Measurements from ENCODE around the gene CHRM1.
A peak's percentile ranks its signal among the peaks of the same experiment; 100 is the strongest.

Gene CHRM1

DNA sequence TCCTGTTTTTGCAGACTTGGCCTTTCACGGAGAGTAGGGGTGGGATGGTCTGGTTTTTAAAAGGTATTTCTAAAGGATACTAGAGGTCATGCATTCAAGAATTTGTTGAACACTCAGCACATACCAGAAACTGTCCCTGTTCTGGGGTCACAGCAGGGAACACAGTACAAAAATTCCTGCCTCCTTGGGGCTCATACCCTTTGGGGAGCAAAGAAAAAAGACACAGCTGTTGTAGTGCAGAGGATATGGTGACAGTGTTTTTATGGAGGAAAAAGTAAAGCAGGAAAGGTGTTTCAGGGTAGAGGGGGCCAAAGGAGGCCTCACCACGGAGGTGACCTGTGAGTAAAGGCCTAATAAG lies 32.1 kb downstream of the CHRM1 start:
- no peaks in the 10 kb centered on the region for H3K27me3 ChIP-seq (ENCODE audit: control insufficient read depth in 5 of 5, insufficient read depth in 4 of 5, low read length in 5 of 5)
- peaks cover 2 to 59% (median 53%) of the 10 kb centered on the region in 5 donors for H3K36me3 ChIP-seq (ENCODE audit: control insufficient read depth in 5 of 5, insufficient read depth in 5 of 5, low read length in 5 of 5)
- H3K4me3 ChIP-seq (ENCODE audit: low read depth in 1 of 5, low read length in 5 of 5), result no peak overlapping the region
- H3K4me1 ChIP-seq (ENCODE audit: control insufficient read depth in 5 of 5, insufficient read depth in 5 of 5, low read length in 5 of 5), result peaks cover 0 to 34% (median 23%) of the 10 kb centered on the region in 5 donors
- H3K9me3 ChIP-seq (ENCODE audit: control insufficient read depth in 5 of 5, low read length in 5 of 5), result no peaks in the 10 kb centered on the region
- no peak overlapping the region for H3K9ac ChIP-seq (ENCODE audit: low read length in 5 of 5)
- H3K27ac ChIP-seq (ENCODE audit: low read depth, low read length), result no peak overlapping the region

DNA sequence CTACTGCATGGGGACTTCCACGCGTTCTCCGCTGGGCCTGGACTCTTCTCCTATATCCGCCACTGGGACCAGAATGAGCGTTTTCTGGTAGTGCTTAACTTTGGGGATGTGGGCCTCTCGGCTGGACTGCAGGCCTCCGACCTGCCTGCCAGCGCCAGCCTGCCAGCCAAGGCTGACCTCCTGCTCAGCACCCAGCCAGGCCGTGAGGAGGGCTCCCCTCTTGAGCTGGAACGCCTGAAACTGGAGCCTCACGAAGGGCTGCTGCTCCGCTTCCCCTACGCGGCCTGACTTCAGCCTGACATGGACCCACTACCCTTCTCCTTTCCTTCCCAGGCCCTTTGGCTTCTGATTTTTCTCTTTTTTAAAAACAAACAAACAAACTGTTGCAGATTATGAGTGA lies 32.8 kb downstream of the CHRM1 start:
- Histone ChIP-seq H3K27me3 (ENCODE audit: control insufficient read depth in 5 of 5, insufficient read depth in 4 of 5, low read length in 5 of 5) (no peaks in the 10 kb centered on the region), H3K4me3 (ENCODE audit: low read depth in 1 of 5, low read length in 5 of 5) (no peak overlapping the region), H3K27ac (ENCODE audit: low read depth, low read length) (no peak overlapping the region), H3K9me3 (ENCODE audit: control insufficient read depth in 5 of 5, low read length in 5 of 5) (no peaks in the 10 kb centered on the region), H3K36me3 (ENCODE audit: control insufficient read depth in 5 of 5, insufficient read depth in 5 of 5, low read length in 5 of 5) (peaks cover 8 to 66% (median 60%) of the 10 kb centered on the region in 5 donors), H3K9ac (ENCODE audit: low read length in 5 of 5) (no peak overlapping the region), H3K4me1 (ENCODE audit: control insufficient read depth in 5 of 5, insufficient read depth in 5 of 5, low read length in 5 of 5) (peaks cover 0 to 41% (median 30%) of the 10 kb centered on the region in 5 donors)

DNA sequence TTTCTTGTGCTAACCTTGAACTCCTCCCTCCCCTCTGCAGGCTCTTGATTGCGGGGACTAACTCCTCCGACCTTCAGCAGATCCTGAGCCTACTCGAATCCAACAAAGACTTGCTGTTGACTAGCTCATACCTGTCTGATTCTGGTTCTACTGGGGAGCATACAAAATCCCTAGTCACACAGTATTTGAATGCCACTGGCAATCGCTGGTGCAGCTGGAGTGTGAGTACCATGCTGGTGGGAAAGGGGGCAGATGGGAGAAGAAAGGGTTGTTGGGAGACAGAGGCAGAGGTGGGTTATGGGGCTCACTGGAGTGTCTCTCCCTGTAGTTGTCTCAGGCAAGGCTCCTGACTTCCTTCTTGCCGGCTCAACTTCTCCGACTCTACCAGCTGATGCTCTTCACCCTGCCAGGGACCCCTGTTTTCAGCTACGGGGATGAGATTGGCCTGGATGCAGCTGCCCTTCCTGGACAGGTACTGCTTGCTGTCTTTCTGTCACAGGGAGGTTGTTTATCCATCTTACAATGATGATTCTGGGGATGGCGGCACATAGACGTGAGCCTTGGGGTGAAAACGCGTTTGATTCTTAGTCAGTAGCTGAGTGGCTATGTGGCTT lies 35.9 kb downstream of the CHRM1 start:
- Histone ChIP-seq H3K4me1 (ENCODE audit: control insufficient read depth in 5 of 5, insufficient read depth in 5 of 5, low read length in 5 of 5) (peaks cover 7 to 57% (median 44%) of the 10 kb centered on the region in 5 donors), H3K9me3 (ENCODE audit: control insufficient read depth in 5 of 5, low read length in 5 of 5) (no peaks in the 10 kb centered on the region), H3K36me3 (ENCODE audit: control insufficient read depth in 5 of 5, insufficient read depth in 5 of 5, low read length in 5 of 5) (peaks cover 12 to 75% (median 69%) of the 10 kb centered on the region in 5 donors), H3K27ac (ENCODE audit: low read depth, low read length) (no peak overlapping the region), H3K4me3 (ENCODE audit: low read depth in 1 of 5, low read length in 5 of 5) (no peak overlapping the region), H3K27me3 (ENCODE audit: control insufficient read depth in 5 of 5, insufficient read depth in 4 of 5, low read length in 5 of 5) (no peaks in the 10 kb centered on the region), H3K9ac (ENCODE audit: low read length in 5 of 5) (peak overlapping the region in 1 of 5 donors; percentile 3)

DNA sequence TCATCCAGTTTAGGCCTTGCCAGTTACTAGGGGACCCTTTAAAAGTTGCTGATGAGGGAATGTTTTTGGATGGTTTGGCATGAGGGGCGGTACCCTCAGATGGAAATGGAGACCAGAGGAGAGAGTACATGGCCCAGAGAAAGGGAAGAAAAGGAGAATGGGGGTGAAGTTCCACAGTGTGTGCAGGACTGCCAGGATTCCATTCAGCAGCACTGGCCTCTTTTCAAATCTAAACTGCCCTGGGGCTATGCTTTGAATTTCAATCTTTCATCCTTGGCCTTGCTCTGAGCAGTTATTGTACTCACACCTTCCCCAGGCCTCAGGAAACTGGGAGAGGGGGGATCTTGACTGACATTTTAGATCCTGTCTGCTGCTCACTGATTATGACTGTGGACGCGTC lies 37.5 kb downstream of the CHRM1 start:
- Histone ChIP-seq H3K4me3 (ENCODE audit: low read depth in 1 of 5, low read length in 5 of 5) (no peak overlapping the region), H3K27ac (ENCODE audit: low read depth, low read length) (peak overlapping the region; percentile 98), H3K36me3 (ENCODE audit: control insufficient read depth in 5 of 5, insufficient read depth in 5 of 5, low read length in 5 of 5) (peaks cover 12 to 61% (median 60%) of the 10 kb centered on the region in 5 donors), H3K27me3 (ENCODE audit: control insufficient read depth in 5 of 5, insufficient read depth in 4 of 5, low read length in 5 of 5) (no peaks in the 10 kb centered on the region), H3K9me3 (ENCODE audit: control insufficient read depth in 5 of 5, low read length in 5 of 5) (no peaks in the 10 kb centered on the region), H3K9ac (ENCODE audit: low read length in 5 of 5) (peak overlapping the region in 3 of 5 donors; percentile 41 to 88 (median 60)), H3K4me1 (ENCODE audit: control insufficient read depth in 5 of 5, insufficient read depth in 5 of 5, low read length in 5 of 5) (peaks cover 13 to 57% (median 49%) of the 10 kb centered on the region in 5 donors)

DNA sequence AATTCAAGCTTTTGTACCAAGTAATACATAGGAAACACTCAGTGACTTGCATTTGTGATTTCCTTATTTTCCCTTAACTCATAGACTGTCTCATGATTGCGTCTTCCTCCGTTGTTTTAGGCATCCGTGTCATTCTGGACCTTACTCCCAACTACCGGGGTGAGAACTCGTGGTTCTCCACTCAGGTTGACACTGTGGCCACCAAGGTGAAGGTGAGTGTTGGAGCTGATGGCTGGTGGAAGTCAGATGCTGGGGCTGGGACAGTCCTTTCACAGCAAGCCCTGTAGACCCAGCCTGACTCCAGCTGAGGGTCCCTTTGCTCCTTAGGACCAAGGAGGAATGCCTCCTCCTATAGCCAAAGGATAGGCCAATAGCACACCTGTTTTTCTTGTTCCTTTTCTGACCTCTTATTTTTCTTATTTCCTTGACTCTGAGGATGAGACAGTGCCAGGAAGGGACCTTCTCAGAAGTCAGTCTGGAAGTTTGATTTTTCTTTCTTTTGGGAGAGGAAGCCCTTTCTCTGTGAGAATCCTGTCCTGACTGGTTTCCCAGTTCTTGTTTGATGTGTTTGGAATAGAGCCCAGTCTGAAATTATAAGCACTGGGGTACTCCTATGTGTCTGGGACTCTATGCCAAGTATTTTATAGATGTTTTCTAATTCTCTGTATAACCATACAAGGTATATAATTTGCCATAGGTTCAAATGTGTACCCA lies 38.2 kb downstream of the CHRM1 start:
- Histone ChIP-seq H3K36me3 (ENCODE audit: control insufficient read depth in 5 of 5, insufficient read depth in 5 of 5, low read length in 5 of 5) (peaks cover 12 to 54% (median 53%) of the 10 kb centered on the region in 5 donors), H3K9me3 (ENCODE audit: control insufficient read depth in 5 of 5, low read length in 5 of 5) (no peaks in the 10 kb centered on the region), H3K27ac (ENCODE audit: low read depth, low read length) (peak overlapping the region; percentile 98), H3K9ac (ENCODE audit: low read length in 5 of 5) (peak overlapping the region; percentile 60 to 88 (median 86)), H3K4me1 (ENCODE audit: control insufficient read depth in 5 of 5, insufficient read depth in 5 of 5, low read length in 5 of 5) (peaks cover 13 to 57% (median 48%) of the 10 kb centered on the region in 5 donors), H3K4me3 (ENCODE audit: low read depth in 1 of 5, low read length in 5 of 5) (peak overlapping the region; percentile 90 to 100 (median 99)), H3K27me3 (ENCODE audit: control insufficient read depth in 5 of 5, insufficient read depth in 4 of 5, low read length in 5 of 5) (no peaks in the 10 kb centered on the region)

DNA sequence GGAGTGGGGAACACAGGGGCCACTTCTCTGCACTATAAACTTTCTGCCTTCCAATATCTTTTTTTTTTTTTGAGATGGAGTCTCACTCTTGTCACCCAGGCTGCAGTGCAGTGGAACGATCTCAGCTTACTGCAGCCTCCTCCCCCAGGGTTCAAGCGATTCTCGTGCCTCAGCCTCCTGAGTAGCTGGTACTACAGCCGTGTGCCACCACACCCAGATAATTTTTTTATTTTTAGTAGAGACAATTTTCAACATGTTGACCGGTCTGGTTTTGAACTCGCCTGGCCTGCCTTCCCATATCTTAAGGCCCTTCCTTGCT lies 38.8 kb downstream of the CHRM1 start:
- Histone ChIP-seq H3K4me3 (ENCODE audit: low read depth in 1 of 5, low read length in 5 of 5) (peak overlapping the region; percentile 90 to 100 (median 99)), H3K27me3 (ENCODE audit: control insufficient read depth in 5 of 5, insufficient read depth in 4 of 5, low read length in 5 of 5) (no peaks in the 10 kb centered on the region), H3K4me1 (ENCODE audit: control insufficient read depth in 5 of 5, insufficient read depth in 5 of 5, low read length in 5 of 5) (peaks cover 13 to 57% (median 48%) of the 10 kb centered on the region in 5 donors), H3K9me3 (ENCODE audit: control insufficient read depth in 5 of 5, low read length in 5 of 5) (no peaks in the 10 kb centered on the region), H3K9ac (ENCODE audit: low read length in 5 of 5) (peak overlapping the region; percentile 86 to 99 (median 88)), H3K36me3 (ENCODE audit: control insufficient read depth in 5 of 5, insufficient read depth in 5 of 5, low read length in 5 of 5) (peaks cover 12 to 49% (median 47%) of the 10 kb centered on the region in 5 donors), H3K27ac (ENCODE audit: low read depth, low read length) (peak overlapping the region; percentile 98)

DNA sequence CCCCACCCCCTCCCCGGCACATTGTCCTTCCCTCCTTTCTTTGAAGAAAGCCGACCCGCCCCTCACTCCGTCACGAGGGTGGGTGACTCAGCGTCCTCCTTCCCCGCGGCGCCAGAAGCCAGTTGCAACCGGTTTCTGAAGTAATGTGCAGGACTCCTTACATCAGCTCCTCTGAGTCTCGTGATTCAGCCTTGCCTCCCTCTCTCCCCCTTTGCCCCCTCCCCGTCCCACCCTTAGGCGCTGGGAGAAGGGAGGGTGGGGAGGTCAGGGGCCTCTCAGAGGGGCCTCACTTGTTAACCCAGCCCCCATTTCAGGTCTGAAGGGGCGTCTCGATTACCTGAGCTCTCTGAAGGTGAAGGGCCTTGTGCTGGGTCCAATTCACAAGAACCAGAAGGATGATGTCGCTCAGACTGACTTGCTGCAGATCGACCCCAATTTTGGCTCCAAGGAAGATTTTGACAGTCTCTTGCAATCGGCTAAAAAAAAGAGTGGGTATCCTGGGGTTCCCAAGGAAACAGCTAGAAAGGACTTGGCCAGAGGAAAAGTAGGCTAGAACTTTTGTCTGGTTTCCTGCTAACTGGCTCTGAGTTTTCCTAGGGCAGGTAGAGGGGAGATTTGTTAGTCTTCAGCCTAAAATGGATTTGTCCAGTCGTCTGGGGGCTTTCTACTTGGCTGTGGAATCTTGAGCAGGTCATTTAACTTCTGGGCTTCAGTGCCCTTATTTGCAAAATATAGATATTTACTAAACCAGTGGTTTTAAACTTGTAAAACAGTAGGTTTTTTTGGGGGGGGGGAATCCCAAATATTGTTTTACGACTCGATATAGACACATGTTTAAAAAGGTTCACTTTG lies 39.4 kb downstream of the CHRM1 start:
- peaks cover 13 to 57% (median 48%) of the 10 kb centered on the region in 5 donors for H3K4me1 ChIP-seq (ENCODE audit: control insufficient read depth in 5 of 5, insufficient read depth in 5 of 5, low read length in 5 of 5)
- no peaks in the 10 kb centered on the region for H3K27me3 ChIP-seq (ENCODE audit: control insufficient read depth in 5 of 5, insufficient read depth in 4 of 5, low read length in 5 of 5)
- H3K9ac ChIP-seq (ENCODE audit: low read length in 5 of 5), result peak overlapping the region; percentile 88 to 99 (median 99)
- H3K36me3 ChIP-seq (ENCODE audit: control insufficient read depth in 5 of 5, insufficient read depth in 5 of 5, low read length in 5 of 5), result peaks cover 9 to 43% (median 42%) of the 10 kb centered on the region in 5 donors
- peak overlapping the region; percentile 98 for H3K27ac ChIP-seq (ENCODE audit: low read depth, low read length)
- peak overlapping the region; percentile 90 to 100 (median 99) for H3K4me3 ChIP-seq (ENCODE audit: low read depth in 1 of 5, low read length in 5 of 5)
- no peaks in the 10 kb centered on the region for H3K9me3 ChIP-seq (ENCODE audit: control insufficient read depth in 5 of 5, low read length in 5 of 5)

DNA sequence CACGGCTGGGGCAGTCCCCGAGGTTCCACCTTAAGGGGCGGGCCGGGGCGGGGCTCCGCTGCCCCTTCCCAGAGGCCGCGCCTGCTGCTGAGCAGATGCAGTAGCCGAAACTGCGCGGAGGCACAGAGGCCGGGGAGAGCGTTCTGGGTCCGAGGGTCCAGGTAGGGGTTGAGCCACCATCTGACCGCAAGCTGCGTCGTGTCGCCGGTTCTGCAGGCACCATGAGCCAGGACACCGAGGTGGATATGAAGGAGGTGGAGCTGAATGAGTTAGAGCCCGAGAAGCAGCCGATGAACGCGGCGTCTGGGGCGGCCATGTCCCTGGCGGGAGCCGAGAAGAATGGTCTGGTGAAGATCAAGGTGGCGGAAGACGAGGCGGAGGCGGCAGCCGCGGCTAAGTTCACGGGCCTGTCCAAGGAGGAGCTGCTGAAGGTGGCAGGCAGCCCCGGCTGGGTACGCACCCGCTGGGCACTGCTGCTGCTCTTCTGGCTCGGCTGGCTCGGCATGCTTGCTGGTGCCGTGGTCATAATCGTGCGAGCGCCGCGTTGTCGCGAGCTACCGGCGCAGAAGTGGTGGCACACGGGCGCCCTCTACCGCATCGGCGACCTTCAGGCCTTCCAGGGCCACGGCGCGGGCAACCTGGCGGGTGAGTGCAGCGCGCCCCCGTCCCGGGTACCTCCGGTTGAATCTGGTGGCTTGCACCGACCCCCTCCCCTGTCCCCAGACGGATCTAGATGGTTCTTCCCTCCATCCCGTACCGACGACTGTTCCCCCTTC lies 40.2 kb downstream of the CHRM1 start, which contains the start of gene SLC3A2:
TSS of gene SLC3A2 (plus strand) at position 94 of the 776 bp plus-strand sequence. CDS start at position 222, 128 bp downstream.
- Histone ChIP-seq H3K27me3 (ENCODE audit: control insufficient read depth in 5 of 5, insufficient read depth in 4 of 5, low read length in 5 of 5) (no peaks in the 10 kb centered on the region), H3K36me3 (ENCODE audit: control insufficient read depth in 5 of 5, insufficient read depth in 5 of 5, low read length in 5 of 5) (peaks cover 9 to 35% (median 33%) of the 10 kb centered on the region in 5 donors), H3K4me3 (ENCODE audit: low read depth in 1 of 5, low read length in 5 of 5) (peak within 1 kb of the TSS; percentile 90 to 100 (median 99)), H3K27ac (ENCODE audit: low read depth, low read length) (peak within 1 kb of the TSS; percentile 98), H3K9me3 (ENCODE audit: control insufficient read depth in 5 of 5, low read length in 5 of 5) (no peaks in the 10 kb centered on the region), H3K4me1 (ENCODE audit: control insufficient read depth in 5 of 5, insufficient read depth in 5 of 5, low read length in 5 of 5) (peaks cover 13 to 57% (median 48%) of the 10 kb centered on the region in 5 donors), H3K9ac (ENCODE audit: low read length in 5 of 5) (peak within 1 kb of the TSS; percentile 96 to 99 (median 99))

DNA sequence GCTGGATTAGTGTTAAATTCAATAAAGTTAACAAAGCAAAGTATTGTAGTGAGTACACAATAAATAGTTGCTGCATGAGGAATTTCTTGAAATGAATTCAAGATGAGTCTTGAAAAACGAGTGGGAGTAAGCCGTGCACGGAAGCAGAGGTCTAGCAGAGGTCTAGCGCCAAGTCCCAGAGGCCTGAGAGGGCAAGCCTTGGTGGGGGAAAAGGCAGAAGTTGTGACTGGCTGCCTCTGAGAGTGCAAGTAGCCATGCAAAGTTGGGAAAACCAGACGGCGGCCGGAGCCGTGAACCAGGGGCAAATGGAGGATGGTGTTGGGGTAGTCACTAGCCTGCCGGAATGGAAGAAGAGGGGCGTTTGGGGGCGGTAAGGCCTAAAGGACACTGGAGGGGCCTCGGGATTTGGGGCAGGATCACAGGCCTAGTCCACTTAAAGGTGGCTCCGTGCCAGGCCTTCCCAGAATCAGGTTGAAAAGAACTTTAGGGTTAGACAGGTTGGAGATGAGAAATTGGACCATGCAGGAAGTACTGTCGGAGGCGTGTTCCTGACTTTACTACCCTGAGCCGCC lies 40.8 kb downstream of the CHRM1 start:
- H3K27ac ChIP-seq (ENCODE audit: low read depth, low read length), result peak overlapping the region; percentile 98
- H3K36me3 ChIP-seq (ENCODE audit: control insufficient read depth in 5 of 5, insufficient read depth in 5 of 5, low read length in 5 of 5), result peaks cover 9 to 28% (median 27%) of the 10 kb centered on the region in 5 donors
- H3K9ac ChIP-seq (ENCODE audit: low read length in 5 of 5), result peak overlapping the region; percentile 95 to 99 (median 99)
- H3K4me3 ChIP-seq (ENCODE audit: low read depth in 1 of 5, low read length in 5 of 5), result peak overlapping the region; percentile 84 to 100 (median 99)
- no peaks in the 10 kb centered on the region for H3K9me3 ChIP-seq (ENCODE audit: control insufficient read depth in 5 of 5, low read length in 5 of 5)
- no peaks in the 10 kb centered on the region for H3K27me3 ChIP-seq (ENCODE audit: control insufficient read depth in 5 of 5, insufficient read depth in 4 of 5, low read length in 5 of 5)
- H3K4me1 ChIP-seq (ENCODE audit: control insufficient read depth in 5 of 5, insufficient read depth in 5 of 5, low read length in 5 of 5), result peaks cover 13 to 51% (median 47%) of the 10 kb centered on the region in 5 donors

All from subcutaneous abdominal adipose tissue (tissue), 5 donors.